Breast epithelium (tissue), 3 donors: ENCODE measurements around the gene SNX30.

Experiments used
- POLR2A ChIP-seq: fragments of 450-650 bp; IDR thresholded peaks from one replicate; pipeline ENCODE4 v1.6.1; 2016; ENCODE audit warnings: antibody characterized with exemption, mild to moderate bottlenecking, moderate library complexity
- POLR2AphosphoS5 ChIP-seq, 3 donors: sonication (generic); formaldehyde crosslinking; IDR thresholded peaks; one replicate each; pipeline ENCODE4 v1.6.1; 2017; ENCODE audit warnings: antibody characterized with exemption in 3 of 3

DNA sequence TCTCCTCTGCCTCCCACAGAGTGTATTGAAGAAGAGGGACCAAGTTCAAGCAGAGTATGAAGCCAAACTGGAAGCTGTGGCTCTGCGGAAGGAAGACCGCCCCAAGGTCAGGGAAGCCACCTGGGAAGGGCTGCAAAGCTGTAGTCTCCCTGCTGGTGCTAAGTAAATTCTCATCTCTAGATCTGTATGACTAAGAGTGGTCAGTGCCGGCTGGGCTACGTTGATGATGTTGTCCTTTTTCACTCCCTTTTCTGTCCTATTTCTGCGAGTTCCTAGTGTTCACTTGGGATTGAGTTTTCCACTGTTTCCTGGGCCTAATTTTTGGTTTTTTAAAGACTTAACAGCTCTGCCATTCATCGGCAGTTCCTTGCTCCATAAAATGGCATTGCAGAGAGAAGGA lies 100.3 kb downstream of the SNX30 start:
- TF ChIP-seq POLR2AphosphoS5 (IDR thresholded peaks at IDR 0.05), result no peak
- no peak for TF ChIP-seq POLR2A
